ENCODE data around the gene SOX6.
"Not testable (repeated sequence)": the region's sequence is repeated elsewhere in the genome, so short reads cannot be mapped to it uniquely, and the experiment has no call there.

SOX6 gene

DNA sequence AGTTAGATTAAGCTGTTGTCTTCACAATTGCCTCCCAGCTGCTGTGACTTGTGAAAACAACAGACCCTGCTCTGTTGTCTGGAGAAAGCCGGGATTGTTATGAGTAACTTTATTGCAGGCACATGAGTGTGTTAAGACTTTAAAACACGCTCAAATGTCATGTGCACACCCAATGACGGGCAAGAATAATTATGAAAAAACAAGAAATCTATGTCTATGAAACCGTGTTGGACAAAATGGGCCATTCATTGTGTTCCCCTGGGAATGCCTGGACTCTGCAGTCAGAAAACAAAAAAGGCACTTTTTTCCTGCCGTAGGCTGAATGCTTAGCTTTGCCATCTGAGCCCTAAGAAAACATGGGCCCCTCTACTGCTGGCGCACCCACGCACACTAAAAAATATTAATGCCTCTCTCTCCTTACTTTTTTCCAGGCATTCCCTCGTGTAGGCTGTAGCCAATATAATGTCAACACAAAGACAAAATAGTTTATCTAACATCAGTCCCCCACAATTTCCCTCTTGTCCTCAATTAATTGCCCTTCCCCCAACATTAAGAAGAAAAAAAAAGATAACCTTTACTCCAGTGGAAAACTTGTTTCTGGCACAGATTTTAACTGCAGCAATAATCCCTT is 207.9 kb downstream of the SOX6 start:
- DNase-seq (ENCODE audit: low read depth): no peak

DNA sequence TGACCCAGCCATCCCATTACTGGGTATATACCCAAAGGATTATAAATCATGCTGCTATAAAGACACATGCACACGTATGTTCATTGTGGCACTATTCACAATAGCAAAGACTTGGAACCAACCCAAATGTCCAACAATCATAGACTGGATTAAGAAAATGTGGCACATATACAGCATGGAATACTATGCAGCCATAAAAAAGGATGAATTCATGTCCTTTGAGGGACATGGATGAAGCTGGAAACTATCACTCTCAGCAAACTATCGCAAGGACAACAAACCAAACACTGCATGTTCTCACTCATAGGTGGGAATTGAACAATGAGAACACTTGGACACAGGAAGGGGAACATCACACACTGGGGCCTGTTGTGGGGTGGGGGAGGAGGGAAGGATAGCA is 209.4 kb downstream of the SOX6 start:
- DNase-seq (ENCODE audit: low read depth): not testable (repeated sequence)

DNA sequence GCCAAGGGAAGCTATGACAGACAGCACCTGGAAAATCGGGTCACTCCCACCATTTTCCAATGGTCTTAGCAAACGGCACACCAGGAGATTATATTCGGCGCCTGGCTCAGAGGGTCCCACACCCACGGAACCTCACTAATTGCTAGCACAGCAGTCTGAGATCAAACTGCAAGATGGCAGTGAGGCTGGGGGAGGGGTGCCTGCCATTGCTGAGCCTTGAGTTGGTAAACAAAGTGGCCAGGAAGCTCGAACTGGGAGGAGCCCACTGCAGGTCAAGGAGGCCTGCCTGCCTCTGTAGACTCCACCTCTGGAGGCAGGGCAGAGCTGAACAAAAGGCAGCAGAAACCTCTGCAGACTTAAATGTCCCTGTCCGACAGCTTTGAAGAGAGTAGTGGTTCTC is 214.7 kb downstream of the SOX6 start:
- not testable (repeated sequence) for DNase-seq (ENCODE audit: low read depth)

DNA sequence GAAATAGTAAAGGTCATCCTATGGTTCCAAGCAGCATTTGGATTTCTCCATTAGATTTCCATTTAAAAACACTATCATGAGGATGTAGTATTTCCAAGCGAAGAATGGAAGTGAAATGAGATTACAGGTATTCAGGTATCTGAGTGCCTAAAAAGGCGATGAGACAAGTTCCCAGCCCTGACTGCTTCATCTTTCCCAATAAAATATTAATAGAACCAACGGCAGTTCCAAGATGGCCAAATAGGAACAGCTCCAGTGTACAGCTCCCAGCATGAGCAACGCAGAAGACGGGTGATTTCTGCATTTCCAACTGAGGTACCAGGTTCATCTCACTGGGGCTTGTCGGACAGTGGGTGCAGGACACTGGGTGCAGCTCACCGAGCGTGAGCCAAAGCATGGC is 215.2 kb downstream of the SOX6 start:
- DNase-seq (ENCODE audit: low read depth): not testable (repeated sequence)

DNA sequence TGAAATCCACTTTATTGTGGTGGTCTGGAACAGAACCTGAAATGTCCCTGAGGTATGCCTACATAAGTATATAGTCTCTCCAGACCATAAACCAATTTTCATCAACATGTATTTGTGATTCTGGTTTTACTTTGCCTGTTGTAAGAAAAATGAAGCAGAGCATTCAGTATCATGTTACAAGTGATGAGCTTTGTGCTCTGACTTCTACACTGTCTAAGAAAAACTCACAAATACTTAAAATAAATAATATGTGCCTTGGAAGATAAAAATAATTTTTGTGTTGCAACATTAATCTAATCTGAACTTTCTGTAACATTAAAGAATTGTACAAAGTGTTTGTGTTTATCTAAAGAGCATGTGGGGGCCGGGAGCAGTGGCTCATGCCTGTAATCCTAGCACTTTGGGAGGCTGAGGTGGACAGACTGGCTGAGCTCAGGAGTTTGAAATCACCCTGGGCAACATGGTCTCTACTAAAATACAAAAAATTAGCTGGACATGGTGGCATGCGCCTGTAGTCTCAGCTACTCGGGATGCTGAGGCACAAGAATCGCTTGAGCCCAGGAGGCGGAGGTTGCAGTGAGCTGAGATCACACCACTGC is 219.5 kb downstream of the SOX6 start:
- no peak for DNase-seq (ENCODE audit: low read depth)

DNA sequence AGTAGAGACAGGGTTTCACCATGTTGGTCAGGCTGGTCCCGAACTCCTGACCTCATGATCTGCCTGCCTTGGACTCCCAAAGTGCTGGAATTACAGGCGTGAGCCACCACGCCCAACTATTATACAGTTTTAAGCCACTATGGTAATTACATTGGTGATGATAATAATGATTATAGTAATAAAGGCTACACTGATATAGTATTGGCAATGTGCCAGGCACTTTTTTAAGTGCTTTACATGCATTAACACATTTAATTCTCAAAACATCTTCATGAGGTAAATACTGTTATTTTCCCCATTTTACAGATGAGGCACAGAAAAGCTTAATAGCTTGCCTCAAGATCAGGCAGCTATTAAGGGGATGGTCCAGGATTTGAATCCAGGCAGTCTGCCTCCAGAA is 222.5 kb downstream of the SOX6 start:
- no peak for DNase-seq (ENCODE audit: low read depth)

DNA sequence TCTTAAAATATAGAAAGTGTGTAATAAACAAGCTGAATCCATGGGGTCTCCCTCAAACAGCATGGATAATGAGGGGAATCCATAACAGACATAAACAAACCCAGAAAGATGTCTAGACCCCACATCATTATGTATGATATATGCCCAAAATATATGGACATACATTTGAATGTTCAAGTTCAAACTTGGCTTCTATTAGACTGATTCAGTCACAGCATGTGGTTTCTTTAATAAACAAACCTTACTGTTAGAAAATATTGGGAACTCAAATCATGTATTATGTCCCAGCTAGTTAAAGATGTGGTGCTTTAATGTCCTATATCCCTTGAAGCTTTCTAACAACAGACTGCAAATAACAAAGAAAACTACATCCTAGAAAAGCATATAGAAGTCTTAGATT is 228.6 kb downstream of the SOX6 start:
- no peak for DNase-seq (ENCODE audit: low read depth)

DNA sequence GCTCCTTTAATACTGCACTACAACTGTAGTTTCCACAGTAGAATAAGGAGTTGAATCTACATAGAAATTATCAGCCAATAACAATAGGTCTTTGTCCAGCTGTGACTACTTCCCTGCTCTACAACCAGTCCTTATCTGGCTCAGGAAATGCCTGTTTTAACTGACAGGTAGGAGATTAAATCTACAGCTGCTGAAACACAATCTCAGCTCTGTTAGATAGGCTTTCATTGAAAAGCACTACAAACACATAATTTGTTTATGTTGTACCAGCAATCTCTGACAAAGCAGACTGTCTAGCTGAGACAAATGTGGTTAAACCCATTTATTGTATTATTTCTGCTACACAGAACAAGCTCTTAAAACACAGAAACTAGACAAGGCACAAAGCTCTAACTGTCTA is 230.0 kb downstream of the SOX6 start:
- no peak for DNase-seq (ENCODE audit: low read depth)

DNA sequence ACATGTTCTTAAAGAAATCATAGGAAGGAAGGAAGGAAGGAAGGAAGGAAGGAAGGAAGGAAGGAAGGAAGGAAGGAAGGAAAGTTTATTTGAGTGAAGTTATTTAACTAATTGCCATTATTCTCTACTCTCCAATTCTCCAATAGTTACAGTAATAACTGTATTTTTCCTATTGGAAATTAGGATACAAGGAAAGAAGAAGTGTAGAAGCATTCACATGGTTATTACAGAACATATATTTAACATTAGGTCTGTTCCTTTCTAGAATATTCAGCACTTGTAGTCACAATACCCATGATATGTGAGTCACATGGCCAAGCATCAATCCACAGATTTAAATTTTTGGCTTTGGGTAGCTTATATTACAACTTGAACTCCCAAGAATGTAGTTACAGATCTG is 230.6 kb downstream of the SOX6 start:
- no peak for DNase-seq (ENCODE audit: low read depth)

DNA sequence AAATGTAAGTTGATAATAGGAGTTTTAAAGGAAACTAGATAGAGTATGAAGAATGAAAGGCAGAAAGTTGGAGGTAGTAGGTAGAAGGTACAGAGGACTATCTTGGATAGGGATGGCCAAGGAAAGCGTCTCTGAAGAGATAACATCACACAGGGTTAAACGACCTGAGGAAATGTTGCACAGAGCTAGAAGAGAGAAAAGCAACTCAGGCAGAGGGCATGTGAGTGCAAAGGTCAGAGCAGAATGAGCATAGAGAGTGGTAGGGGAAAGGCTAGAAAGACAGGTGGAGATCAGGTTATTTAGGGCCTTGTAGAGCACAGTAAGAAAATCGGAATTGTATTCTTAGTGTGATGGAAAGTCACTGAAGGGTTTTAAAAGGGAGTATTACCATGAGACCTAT is 232.0 kb downstream of the SOX6 start:
- no peak for DNase-seq (ENCODE audit: low read depth)

DNA sequence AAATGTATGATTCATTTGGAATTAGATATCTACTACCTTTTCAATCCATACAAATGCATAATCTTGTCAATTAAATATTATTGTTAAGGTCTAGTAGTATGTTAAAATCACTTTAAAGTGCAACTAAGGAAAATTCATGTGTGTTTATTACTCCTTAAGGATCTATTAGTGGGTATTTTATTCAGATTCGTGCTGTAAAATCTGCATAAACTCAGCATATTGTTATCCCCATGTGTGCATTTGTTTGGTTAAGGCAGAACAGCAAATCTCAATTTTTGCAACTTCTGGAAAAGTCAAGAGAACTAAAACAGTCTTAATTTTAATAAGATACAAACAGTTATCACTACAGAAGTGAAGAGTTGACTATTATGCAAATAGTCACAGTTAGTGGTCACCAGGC is 234.5 kb downstream of the SOX6 start:
- no peak for DNase-seq (ENCODE audit: low read depth)

DNA sequence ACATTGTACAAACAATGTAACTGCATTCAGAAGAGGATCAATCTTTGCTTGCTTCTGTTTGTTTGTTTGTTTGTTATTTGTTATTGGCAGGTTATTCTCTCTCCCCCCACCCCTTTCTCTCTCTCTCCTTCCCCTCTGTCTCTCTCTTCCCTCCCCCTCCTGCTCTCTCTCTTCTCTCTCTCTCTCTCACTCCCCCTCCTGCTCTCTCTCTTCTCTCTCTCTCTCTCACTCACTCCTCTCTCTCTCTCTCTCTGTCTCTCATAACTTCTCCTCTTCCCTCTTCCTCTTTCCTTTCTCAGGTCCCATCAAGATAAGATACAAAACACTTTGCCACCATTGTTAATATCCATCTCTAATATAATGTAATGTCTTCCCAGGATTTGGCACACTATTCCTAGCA is 236.3 kb downstream of the SOX6 start:
- no peak for DNase-seq (ENCODE audit: low read depth)

DNA sequence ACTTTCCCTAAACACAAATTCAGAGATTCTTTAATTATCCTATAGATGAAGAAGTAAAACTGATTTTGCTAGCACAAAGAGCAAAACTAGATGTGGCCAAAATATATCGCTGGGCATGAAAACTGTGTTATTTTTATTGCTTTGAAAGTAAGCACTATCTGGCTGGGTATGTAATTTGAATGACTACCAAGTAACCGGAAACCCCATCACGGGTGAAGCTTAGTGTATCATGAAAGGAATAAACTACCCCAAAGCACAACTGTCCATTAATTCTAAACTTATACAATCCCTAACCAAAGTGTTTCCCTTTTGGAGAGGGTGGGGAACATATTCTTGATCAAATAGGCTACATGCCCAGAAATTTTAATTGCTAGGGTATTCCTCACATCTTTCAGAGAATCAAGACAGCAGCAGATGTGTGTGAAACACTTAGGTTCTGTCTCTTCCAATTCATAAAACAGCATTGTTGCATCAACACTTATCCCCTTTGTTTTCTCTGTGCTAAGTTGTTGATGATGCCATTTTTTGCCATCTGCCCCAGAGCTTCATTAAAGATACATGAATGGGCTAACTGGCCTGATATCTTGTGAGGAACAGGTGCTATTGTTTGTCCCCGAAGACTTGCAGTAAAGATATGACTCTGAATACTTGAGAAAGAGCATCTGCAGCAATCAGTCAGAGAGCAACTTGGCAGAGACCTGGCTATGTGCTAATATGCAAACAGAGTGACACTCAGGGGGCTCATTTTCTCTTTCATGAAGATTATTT is 238.2 kb downstream of the SOX6 start:
- DNase-seq (ENCODE audit: low read depth): no peak

DNA sequence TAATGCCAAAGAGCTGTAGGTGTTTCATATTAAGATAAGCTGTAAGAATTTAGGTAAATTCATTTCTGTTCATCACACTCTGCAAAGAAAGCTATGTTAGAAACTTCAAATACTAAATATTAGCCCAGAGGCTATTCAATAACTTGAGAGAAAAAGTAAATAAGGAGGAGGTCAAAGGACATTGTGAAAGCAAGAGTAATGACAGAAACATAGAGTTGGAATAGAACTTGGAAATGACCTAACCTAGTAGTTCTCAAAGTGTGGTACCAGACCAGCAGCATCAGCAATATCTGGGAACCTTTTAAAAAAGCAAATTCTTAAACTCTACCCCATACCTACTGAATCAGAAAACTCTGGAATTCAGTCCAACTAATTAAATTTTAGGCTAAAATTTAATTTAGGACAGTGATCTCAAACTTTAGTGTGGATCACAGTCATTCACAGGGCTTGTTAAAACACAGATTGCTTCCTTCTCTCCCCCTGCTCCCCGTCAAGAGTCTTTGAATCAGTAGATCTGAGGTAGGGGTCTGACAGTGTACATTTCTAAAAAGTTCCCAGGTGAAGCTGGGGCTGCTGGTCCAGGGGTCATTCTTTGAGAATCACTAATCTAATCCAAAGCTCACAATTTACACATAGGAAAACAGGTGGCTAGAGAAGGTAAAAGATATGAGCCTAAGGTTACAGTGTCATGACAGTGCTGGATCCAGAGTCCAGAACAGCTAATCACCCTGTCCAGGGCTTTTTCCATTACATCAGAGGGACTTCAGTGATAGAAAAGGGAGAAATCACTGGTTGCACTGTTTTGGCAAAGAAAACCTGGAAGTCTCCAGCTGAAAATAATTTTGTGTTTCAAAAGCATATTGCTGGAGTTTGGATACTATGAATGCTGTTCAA is 241.1 kb downstream of the SOX6 start:
- no peak for DNase-seq (ENCODE audit: low read depth)

DNA sequence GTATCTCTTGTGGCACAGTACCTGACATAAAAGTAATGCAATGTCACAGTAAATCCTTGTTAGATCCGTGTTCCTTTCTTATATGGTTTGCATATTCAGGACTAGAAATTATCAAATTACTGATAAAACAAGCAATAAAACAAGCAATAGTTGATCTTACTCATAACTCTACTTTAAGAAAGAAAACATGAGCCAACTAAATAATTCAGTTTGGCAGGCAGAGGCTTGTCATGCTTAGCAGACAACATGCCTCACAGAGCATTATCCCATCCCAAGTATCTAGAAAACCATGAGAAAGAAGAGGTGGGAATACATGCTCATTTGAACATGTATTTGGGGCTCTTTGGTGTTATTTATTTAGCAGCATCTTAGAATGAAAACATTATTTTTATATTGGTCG is 241.9 kb downstream of the SOX6 start:
- no peak for DNase-seq (ENCODE audit: low read depth)

DNA sequence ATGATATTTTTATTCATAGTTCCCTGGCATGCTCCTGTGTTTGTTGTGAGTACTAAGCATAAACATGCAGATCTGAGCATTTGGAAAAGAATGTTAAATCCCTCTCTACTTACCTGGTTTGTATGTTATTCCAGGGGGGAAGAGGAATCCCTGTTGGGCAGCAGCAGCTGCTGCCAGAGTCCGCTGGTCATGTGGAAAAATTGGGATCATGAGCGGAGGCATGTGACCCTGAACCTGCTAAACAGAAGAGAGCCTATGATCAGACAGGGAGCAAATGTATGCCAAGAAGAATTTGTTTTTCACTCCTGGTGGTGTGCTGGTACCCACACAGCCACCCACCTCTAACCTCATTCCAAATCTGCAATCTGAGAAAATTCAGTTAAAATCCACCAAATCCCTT is 244.7 kb downstream of the SOX6 start:
- no peak for DNase-seq (ENCODE audit: low read depth)

DNA sequence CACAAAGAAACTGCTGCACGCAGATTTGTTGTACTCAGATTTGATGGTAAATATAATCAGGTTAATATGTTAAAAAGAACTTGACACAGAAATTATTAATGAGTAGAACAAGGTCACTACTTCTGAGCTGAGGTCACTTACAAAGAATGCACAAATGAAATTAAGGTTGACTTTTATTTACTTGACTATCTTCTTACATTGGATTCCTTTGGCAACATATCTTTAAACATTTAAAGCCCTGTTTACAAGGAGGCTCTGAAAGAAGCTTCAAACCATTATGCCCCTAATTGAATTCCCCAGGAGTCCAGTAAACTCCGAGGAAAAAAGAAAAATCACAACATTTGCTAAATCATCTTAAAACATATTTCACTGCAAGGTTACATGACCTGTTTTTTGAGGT is 245.5 kb downstream of the SOX6 start:
- DNase-seq (ENCODE audit: low read depth): no peak

DNA sequence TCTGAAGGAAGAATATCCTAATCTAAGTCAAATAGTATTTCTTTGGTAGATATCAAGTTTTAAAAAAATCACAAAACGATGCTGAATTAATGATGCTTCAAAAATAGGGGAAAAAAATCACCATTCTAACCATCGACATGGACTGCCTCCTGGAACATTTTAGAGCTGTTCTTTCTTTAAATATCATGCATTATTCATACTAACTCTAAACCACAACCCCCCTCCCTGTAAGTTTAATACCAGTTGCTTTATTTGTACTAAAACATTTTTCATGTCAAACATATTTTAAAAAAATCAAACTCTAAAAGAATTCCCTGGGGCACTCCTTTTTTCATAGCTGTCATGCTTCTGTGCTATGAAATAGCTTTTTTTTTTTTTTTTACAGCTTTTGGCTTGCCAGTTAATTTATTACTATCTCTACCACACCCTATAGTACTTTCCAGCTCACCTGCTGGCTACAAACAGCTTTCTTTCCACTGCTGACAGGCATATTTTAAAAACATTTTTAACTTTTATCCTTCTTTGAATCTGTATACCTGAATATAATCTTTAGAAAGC is 256.9 kb downstream of the SOX6 start:
- DNase-seq (ENCODE audit: low read depth): no peak

DNA sequence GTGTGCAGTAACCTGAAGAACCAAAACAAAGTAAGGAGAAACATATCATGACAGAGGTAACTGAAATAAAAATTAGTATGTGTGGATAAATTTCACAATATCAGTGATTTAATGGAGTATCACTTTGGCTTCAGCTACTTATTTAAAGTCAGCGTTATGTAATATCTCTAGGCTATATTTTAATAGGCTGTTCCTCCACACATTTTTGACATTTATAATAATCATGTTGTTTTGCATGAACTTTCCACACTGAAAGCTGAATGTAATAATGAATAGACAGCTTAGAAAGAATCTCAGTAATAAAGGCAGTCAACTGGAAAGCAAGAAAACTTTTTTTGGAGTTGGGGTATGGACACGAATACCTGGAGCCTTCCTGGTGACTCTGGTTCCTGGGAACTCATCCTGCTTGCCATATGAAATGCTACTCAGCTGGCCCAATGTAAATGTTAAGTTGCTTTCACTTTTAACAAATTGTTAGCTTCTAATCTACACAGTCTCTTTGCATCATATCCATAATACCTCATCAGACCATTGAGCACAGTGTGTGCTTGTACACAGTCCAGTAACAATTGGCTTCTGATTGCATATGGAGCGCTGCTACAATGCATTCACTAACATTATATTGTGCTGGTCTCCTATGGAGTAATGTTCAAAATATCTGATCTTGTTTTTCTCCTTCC is 257.7 kb downstream of the SOX6 start:
- DNase-seq (ENCODE audit: low read depth): no peak

DNA sequence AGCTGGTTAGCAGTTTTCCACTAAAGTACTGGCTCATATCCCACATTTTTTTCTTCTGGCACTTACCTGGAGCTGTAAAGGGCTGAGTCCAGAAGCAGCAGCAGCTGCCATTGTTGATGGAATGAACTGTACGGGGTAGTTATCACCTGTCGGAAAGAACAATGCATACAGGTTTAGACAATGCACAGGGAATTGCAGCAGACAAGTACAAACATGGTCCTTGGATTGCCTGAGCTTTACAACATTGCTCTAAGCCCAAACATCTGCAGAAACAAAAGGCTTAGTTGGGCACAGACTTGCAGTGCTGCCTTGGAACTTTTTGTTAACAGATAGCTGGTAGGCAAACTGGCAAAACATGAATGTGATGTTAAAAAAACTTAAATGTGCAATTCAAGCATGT is 258.8 kb downstream of the SOX6 start:
- no peak for DNase-seq (ENCODE audit: low read depth)

DNA sequence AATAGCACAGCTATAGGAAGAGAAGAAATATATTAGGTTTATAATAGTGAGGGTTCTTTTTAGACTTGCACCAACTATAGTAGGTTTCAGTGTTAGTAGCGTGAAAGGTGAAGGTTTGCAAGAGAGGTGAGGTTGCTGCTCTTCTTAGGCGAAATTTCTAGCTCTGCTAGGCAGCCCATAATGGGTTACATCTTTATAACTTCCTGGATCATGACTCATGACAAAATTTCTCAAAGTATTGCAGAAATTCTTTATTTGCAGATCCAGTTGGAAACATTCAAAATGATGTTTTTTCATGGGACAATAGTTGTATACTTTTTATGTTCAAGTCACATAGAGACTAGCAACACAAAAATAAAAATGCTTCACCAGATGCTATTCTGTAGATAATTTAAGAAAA is 260.0 kb downstream of the SOX6 start:
- no peak for DNase-seq (ENCODE audit: low read depth)

DNA sequence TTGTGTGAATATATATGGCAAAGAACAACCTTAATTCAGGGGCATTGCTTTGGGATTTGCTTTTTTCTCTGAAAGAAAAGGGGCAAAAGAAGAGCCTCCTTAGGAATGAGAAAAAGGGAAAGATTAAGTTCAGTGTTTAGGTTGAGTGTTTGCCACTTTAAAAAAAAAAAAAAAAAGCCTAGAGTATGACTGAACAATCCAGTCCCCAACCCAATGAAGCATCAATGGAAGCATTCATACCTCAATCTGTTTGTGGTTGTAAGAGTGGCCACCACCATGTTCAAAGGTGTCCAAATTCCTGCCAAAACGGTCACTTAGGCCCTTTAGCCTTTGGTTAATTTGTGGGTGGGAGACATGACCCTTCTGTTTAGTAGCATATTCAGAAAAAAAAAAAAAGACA is 260.6 kb downstream of the SOX6 start:
- DNase-seq (ENCODE audit: low read depth): no peak

Measured in stimulated activated CD8-positive, alpha-beta memory T cell treated with anti-CD3 and anti-CD28 coated beads, Interleukin-12 subunit alpha, Interleukin-12 subunit beta, amount 100 ng/mL, for 4 hours (primary cell).